NCI-H2171 (cell line): ENCODE data around the gene ALLC.
A peak's percentile ranks its signal among the peaks of the same experiment; 100 is the strongest.

Experiments
- DNase-seq: peaks from one replicate; lab custom pipeline; 2025; lab: John Stamatoyannopoulos, UW

Gene ALLC

GRCh38 chr2:3679180-3679579 is 21.2 kb downstream of the ALLC start:
- no peak for DNase-seq

GRCh38 chr2:3679616-3680393 is 21.8 kb downstream of the ALLC start:
- DNase-seq, result no peak

- DNase-seq, result no peak
Observed at GRCh38 chr2:3680548-3681345, 22.7 kb downstream of the ALLC start.

GRCh38 chr2:3681625-3682024 is 23.6 kb downstream of the ALLC start:
- no peak for DNase-seq

GRCh38 chr2:3682811-3683210 is 24.8 kb downstream of the ALLC start:
- DNase-seq, result no peak

- DNase-seq, result no peak
Observed at GRCh38 chr2:3683748-3684454, 25.9 kb downstream of the ALLC start.

GRCh38 chr2:3689998-3690748 is 32.2 kb downstream of the ALLC start:
- no peak for DNase-seq

GRCh38 chr2:3692375-3692774 is 34.4 kb downstream of the ALLC start:
- DNase-seq, result peak; percentile 34

- DNase-seq, result no peak
Observed at GRCh38 chr2:3696545-3696944, 38.5 kb downstream of the ALLC start.

GRCh38 chr2:3701071-3701470 is 43.1 kb downstream of the ALLC start:
- DNase-seq, result no peak

- no peak for DNase-seq
Observed at GRCh38 chr2:3703236-3703756, 45.3 kb downstream of the ALLC start, which contains the start of gene DCDC2C. Gene DCDC2C, plus strand, starts transcription at chr2:3703575. Its CDS starts 177 bp downstream, at chr2:3703752.

- DNase-seq, result peak; percentile 25
Observed at GRCh38 chr2:3703757-3704355, 45.9 kb downstream of the ALLC start.

GRCh38 chr2:3704692-3705091 is 46.7 kb downstream of the ALLC start:
- DNase-seq, result no peak

GRCh38 chr2:3705782-3706181 is 47.8 kb downstream of the ALLC start:
- DNase-seq, result no peak

GRCh38 chr2:3706892-3707291 is 48.9 kb downstream of the ALLC start:
- DNase-seq, result no peak

- no peak for DNase-seq
Observed at GRCh38 chr2:3708576-3708975, 50.6 kb downstream of the ALLC start.

GRCh38 chr2:3709225-3709624 is 51.2 kb downstream of the ALLC start:
- DNase-seq, result no peak

- DNase-seq, result peak; percentile 6
Observed at GRCh38 chr2:3712424-3712823, 54.4 kb downstream of the ALLC start.

GRCh38 chr2:3712831-3713503 is 55.0 kb downstream of the ALLC start:
- no peak for DNase-seq

- DNase-seq, result no peak
Observed at GRCh38 chr2:3718679-3719078, 60.7 kb downstream of the ALLC start.

GRCh38 chr2:3725002-3725401 is 67.0 kb downstream of the ALLC start:
- DNase-seq, result no peak
